GM12878 (cell line): ENCODE results near the gene HLA-DRB1. TPM values are rescaled to one million over a fixed set of nuclear protein-coding genes. Genes with fewer than 3 reads are reported as not detected.

ENCODE experiments used
- ATAC-seq: fragments of 200-7000 bp; cut with Tn5 transposase; 3 replicates; pipeline ENCODE4 v1.9.1; 2020; ENCODE audit warnings: mild to moderate bottlenecking, moderate library complexity
- BruUV-seq: library from RNA; stranded (reverse); fragments of 400-500 nt; replicated peaks from 2 replicates; lab custom pipeline; 2021; lab: Mats Ljungman, UMichigan
- CTCF ChIA-PET: fragments of 300-600 bp; sonication (Branson Sonifier 250); formaldehyde crosslinking; extraction: SDS; loops from one replicate; lab custom pipeline; 2021; ENCODE audit warnings: inconsistent platforms; lab: Yijun Ruan, JAX
- POLR2A ChIA-PET: fragments of 350-600 bp; formaldehyde crosslinking; extraction: SDS; loops from one replicate; lab custom pipeline; 2021; ENCODE audit warnings: inconsistent platforms; lab: Charles Lee
- RAD21 ChIA-PET: fragments of 300-600 bp; sonication (Branson Sonifier 250); formaldehyde crosslinking; loops from one replicate; lab custom pipeline; 2023; ENCODE audit warnings: antibody characterized with exemption; ENCODE audit not compliant: unreplicated experiment; lab: Charles Lee
- SMC1A ChIA-PET: fragments of 300-600 bp; sonication (Branson Sonifier 250); formaldehyde crosslinking; loops from one replicate; lab custom pipeline; 2023; ENCODE audit not compliant: unreplicated experiment, uncharacterized antibody; lab: Charles Lee
- DNase-seq: peaks from one replicate; pipeline ENCODE4 v3.0.0-alpha.2; 2011; ENCODE audit warnings: low read depth, low spot score
- FAIRE-seq: peaks from 3 replicates; lab custom pipeline; 2011; peaks lifted over from hg19 to GRCh38; lab: Jason Lieb, UNC
- H2AFZ ChIP-seq: 2 replicates; pipeline ENCODE4 v1.6.0; 2011; ENCODE audit warnings: low read depth, low read length, control low read depth; ENCODE audit not compliant: control insufficient read depth
- H3K27ac ChIP-seq: 2 replicates; pipeline ENCODE4 v1.5.1; 2011; ENCODE audit warnings: control low read depth; ENCODE audit not compliant: control insufficient read depth, insufficient read depth
- H3K27me3 ChIP-seq, 2 experiments: replicated peaks in 1 of 2; 2 replicates each; pipeline versions ENCODE4 v1.6.0 to v1.6.1; 2011; ENCODE audit warnings: low read length in 1 of 2; ENCODE audit not compliant: control insufficient read depth in 2 of 2, insufficient read depth in 2 of 2
- H3K36me3 ChIP-seq, 2 experiments: 2 replicates each; pipeline ENCODE4 v1.5.1; 2011; ENCODE audit warnings: low read length in 1 of 2; ENCODE audit not compliant: control insufficient read depth in 2 of 2, insufficient read depth in 2 of 2
- H3K4me1 ChIP-seq: 2 replicates; pipeline ENCODE4 v1.6.1; 2011; ENCODE audit warnings: mild to moderate bottlenecking, low read length, moderate library complexity, mixed read lengths; ENCODE audit not compliant: control insufficient read depth, insufficient read depth
- H3K4me2 ChIP-seq: 2 replicates; pipeline ENCODE4 v1.6.0; 2011; ENCODE audit warnings: control low read depth; ENCODE audit not compliant: control insufficient read depth, insufficient read depth
- H3K4me3 ChIP-seq: fragments of 200-600 bp; sonication (generic); 2 replicates; pipeline ENCODE4 v1.5.1; 2016
- H3K79me2 ChIP-seq: 2 replicates; pipeline ENCODE4 v1.6.0; 2011; ENCODE audit warnings: low read length; ENCODE audit not compliant: control insufficient read depth, insufficient read depth
- H3K9ac ChIP-seq: 2 replicates; pipeline ENCODE4 v1.8.0; 2011; ENCODE audit warnings: low read length, control low read depth, mixed read lengths; ENCODE audit not compliant: control insufficient read depth, insufficient read depth
- H3K9me3 ChIP-seq: replicated peaks from 3 replicates; pipeline ENCODE4 v1.5.1; 2011; ENCODE audit warnings: mild to moderate bottlenecking, low read length; ENCODE audit not compliant: control insufficient read depth, insufficient read depth
- H4K20me1 ChIP-seq: 2 replicates; pipeline ENCODE4 v1.6.0; 2011; ENCODE audit not compliant: control insufficient read depth, insufficient read depth
- NFYB ChIP-seq: IDR thresholded peaks from 2 replicates; pipeline ENCODE4 v1.6.1; 2011; ENCODE audit warnings: low read depth, mild to moderate bottlenecking, low read length, improper control_type of control experiment, moderate library complexity; ENCODE audit not compliant: insufficient read depth
- SMC3 ChIP-seq: IDR thresholded peaks from 2 replicates; pipeline ENCODE4 v1.6.1; 2011; ENCODE audit warnings: low read length, improper control_type of control experiment, borderline replicate concordance
- WGBS: methylation state at CpG from one replicate; pipeline ENCODE4 v1.1.6; 2016; ENCODE audit warnings: low lambda C conversion rate; ENCODE audit not compliant: insufficient replicate concordance, insufficient coverage; ENCODE audit errors: missing lambda C conversion rate; 5-methylcytosine and 5-hydroxymethylcytosine counted together
- in situ Hi-C: fragments of 300-500 bp; cut with MboI; formaldehyde crosslinking; loops from 9 replicates; pipeline ENCODE4 v1.14.3; 2018; ENCODE audit warnings: mixed read lengths
- intact Hi-C: fragments of 100-400 bp; cut with micrococcal nuclease; formaldehyde crosslinking; loops from one replicate; pipeline ENCODE4 v1.14.2; 2022; ENCODE audit not compliant: unreplicated experiment
- polyA plus RNA-seq, 11 experiments: library from polyadenylated mRNA; depleted of rRNA in 4 of 11; unstranded in 6 of 11; stranded (reverse) in 5 of 11; fragments of >200 nt; fragmentation: Nextera tagmentation in 4 of 11; fragmentation: Illumina TruSeq in 1 of 11; extraction: Ambion mirVana in 4 of 11; extraction: Trizol in 1 of 11; gene quantifications; 1 replicate in 1 of 11; 2 replicates in 10 of 11; pipeline versions ENCODE4 v1.2.1 to v1.2.3, GENCODE V29; 2011 to 2016; ENCODE audit warnings: inconsistent platforms in 2 of 11, missing spikeins in 2 of 11, low read depth in 1 of 11
- total RNA-seq, 4 experiments: library from RNA; depleted of rRNA in 3 of 4; stranded (reverse); fragments of >200 nt in 3 of 4; fragmentation: Illumina TruSeq in 1 of 4; extraction: Trizol in 1 of 4; gene quantifications; 2 replicates each; pipeline versions ENCODE4 v1.2.1 to v1.2.3, GENCODE V29; 2013 to 2021

The HLA-DRB1 gene
- total and polyA plus RNA-seq, 10 of the 15 experiments (the other 5 are each of a cell fraction or from before 2014, with no cell fraction given), result 312 to 1,082 (median 604) TPM

DNA sequence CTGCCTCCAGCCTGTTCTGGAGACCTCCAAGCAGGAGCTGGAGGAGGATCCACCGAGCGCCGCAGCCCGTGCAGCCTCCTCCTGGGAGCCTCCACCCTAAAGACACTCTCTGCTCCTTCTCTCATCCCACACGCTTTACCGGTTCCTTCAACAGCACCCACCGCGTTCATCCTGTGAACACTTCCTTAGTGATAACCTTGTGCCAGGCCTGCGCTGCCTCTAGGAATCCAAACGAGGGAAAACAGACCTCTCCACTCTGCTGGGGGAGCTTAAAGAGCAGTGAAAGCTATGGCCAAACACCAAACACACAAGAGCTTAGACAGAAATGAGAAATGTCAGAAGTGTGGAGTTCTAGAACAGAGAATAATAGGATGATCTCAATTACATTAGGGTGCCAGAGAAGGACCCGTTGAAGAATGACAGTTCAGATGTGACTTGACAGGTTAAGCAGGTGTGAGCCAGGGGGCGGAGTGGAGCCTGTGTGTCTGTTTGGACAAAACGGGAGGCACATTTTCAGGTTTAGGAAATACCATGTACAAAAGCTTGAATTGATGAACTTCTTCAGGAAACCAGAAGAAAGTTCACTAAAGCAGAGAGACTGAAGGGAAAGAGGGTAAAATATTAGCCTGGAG is 31.1 kb downstream of the HLA-DRB1 start:
- peaks cover 3% of the 10 kb centered on the region for H3K79me2 ChIP-seq
- no peak overlapping the region for H3K4me3 ChIP-seq
- H3K9me3 ChIP-seq, result no peaks in the 10 kb centered on the region
- H3K4me1 ChIP-seq, result no peaks in the 10 kb centered on the region; the same call in 1 of the 2 replicates
- FAIRE-seq (no peak), ATAC-seq (peak; percentile 84), DNase-seq (no peak)
- in situ Hi-C loops, result no loop called here
- H3K4me2 ChIP-seq, result no peak overlapping the region
- ChIA-PET POLR2A (interaction anchor here (1.1 to 1.7 kb wide), 4 partner anchors 25 to 36 kb away, joined by 3 to 6 read pairs (median 5); no protein-coding TSS in a partner anchor), SMC1A (interaction anchor here (0.6 to 1.8 kb wide), 8 partner anchors 26 to 133 kb away, joined by 3 to 8 read pairs (median 3); partner anchors contain the start of gene HLA-DQA1), CTCF (interaction anchor here (0.7 to 1.6 kb wide), 9 partner anchors 10 to 134 kb away, joined by 3 to 7 read pairs (median 3); no protein-coding TSS in a partner anchor), RAD21 (interaction anchor here (0.9 to 1.3 kb wide), 4 partner anchors 26 to 132 kb away, joined by 3 to 5 read pairs (median 4); partner anchors contain the start of gene HLA-DQA1)
- TF ChIP-seq NFYB (no peak), SMC3 (peak; percentile 6; the same call in 1 of the 2 replicates)
- intact Hi-C loops, result loop anchor here (2.0 kb wide), 2 partner anchors 26 to 36 kb away; no protein-coding TSS in a partner anchor
- peaks cover 0 to 1% of the 10 kb centered on the region in 2 experiments; a peak in 2 of 4 replicates for H3K36me3 ChIP-seq
- WGBS, result 41% methylated on average over 11 of the region's 13 CpGs
- H3K27me3 ChIP-seq, result no peaks in the 10 kb centered on the region
- H3K9ac ChIP-seq, result no peak overlapping the region
- no peak overlapping the region for H3K27ac ChIP-seq
- BruUV-seq, result TSS peak; percentile 100
- no peaks in the 10 kb centered on the region for H4K20me1 ChIP-seq
- no peak overlapping the region for H2AFZ ChIP-seq
